ENCODE results near the gene LYSMD3. TPM values are rescaled to one million over a fixed set of nuclear protein-coding genes. Genes with fewer than 3 reads are reported as not detected.

Gene LYSMD3
- total RNA-seq, 2 experiments from 2014 or later = 9.5 to 14.8 TPM

GRCh38 chr5:90480699-90481098, 48.7 kb downstream of the LYSMD3 start:
- H3K4me2 ChIP-seq (ENCODE audit: low read length) = no peak overlapping the region
- ChIA-PET CTCF (ENCODE audit: unreplicated experiment) (no interaction called here), POLR2A (interaction anchor here (1.1 kb wide), 1 partner anchor 50 kb away, joined by 3 read pairs; no protein-coding TSS in a partner anchor)
- H3K36me3 ChIP-seq (ENCODE audit: insufficient read depth, low read length) = peaks cover 7% of the 10 kb centered on the region; the same call in 1 of the 2 replicates
- intact Hi-C loops (cut with micrococcal nuclease; ENCODE audit: unreplicated experiment) = no loop called here
- H3K4me3 ChIP-seq (ENCODE audit: low read depth, low read length, poor library complexity, severe bottlenecking) = no peak overlapping the region
- H3K79me2 ChIP-seq (ENCODE audit: insufficient read depth, low read depth, low read length) = peaks cover 6% of the 10 kb centered on the region; the same call in 1 of the 2 replicates
- DNase-seq (ENCODE audit: low spot score) = no peak
- H3K9me2 ChIP-seq (ENCODE audit: insufficient read depth, low read length) = no peaks in the 10 kb centered on the region
- no peak overlapping the region for H3K27ac ChIP-seq (ENCODE audit: low read depth, low read length, poor library complexity, severe bottlenecking)
- BruUV-seq (replicated peaks) = no TSS peak
- TF ChIP-seq CTCF (conservative IDR thresholded peaks at IDR 0.05; ENCODE audit: low read length) (no peak), EZH2phosphoT487 (IDR thresholded peaks at IDR 0.05; ENCODE audit: borderline replicate concordance, low read depth, low read length) (no peak)
- no peaks in the 10 kb centered on the region for H3K9me3 ChIP-seq (ENCODE audit: low read length)
- peaks cover 21% of the 10 kb centered on the region for H3K4me1 ChIP-seq (ENCODE audit: insufficient read depth, low read length, poor library complexity, severe bottlenecking)
- H2AFZ ChIP-seq (ENCODE audit: low read length) = no peak overlapping the region
- H4K20me1 ChIP-seq (ENCODE audit: insufficient read depth, low read length) = no peaks in the 10 kb centered on the region

- no peaks in the 10 kb centered on the region for H4K20me1 ChIP-seq (ENCODE audit: insufficient read depth, low read length)
- ChIA-PET POLR2A (interaction anchor here (1.1 kb wide), 1 partner anchor 51 kb away, joined by 3 read pairs; no protein-coding TSS in a partner anchor), CTCF (ENCODE audit: unreplicated experiment) (no interaction called here)
- peaks cover 25% of the 10 kb centered on the region for H3K4me1 ChIP-seq (ENCODE audit: insufficient read depth, low read length, poor library complexity, severe bottlenecking)
- H3K36me3 ChIP-seq (ENCODE audit: insufficient read depth, low read length) = no peaks in the 10 kb centered on the region
- no peak overlapping the region for H2AFZ ChIP-seq (ENCODE audit: low read length)
- no peak for DNase-seq (ENCODE audit: low spot score)
- H3K79me2 ChIP-seq (ENCODE audit: insufficient read depth, low read depth, low read length) = peaks cover 14% of the 10 kb centered on the region; the same call in 1 of the 2 replicates
- no peaks in the 10 kb centered on the region for H3K9me3 ChIP-seq (ENCODE audit: low read length)
- H3K4me2 ChIP-seq (ENCODE audit: low read length) = no peak overlapping the region
- H3K27ac ChIP-seq (ENCODE audit: low read depth, low read length, poor library complexity, severe bottlenecking) = no peak overlapping the region
- no peaks in the 10 kb centered on the region for H3K9me2 ChIP-seq (ENCODE audit: insufficient read depth, low read length)
- intact Hi-C loops (cut with micrococcal nuclease; ENCODE audit: unreplicated experiment) = no loop called here
- TF ChIP-seq EZH2phosphoT487 (IDR thresholded peaks at IDR 0.05; ENCODE audit: borderline replicate concordance, low read depth, low read length) (no peak), CTCF (conservative IDR thresholded peaks at IDR 0.05; ENCODE audit: low read length) (no peak)
- no peak overlapping the region for H3K4me3 ChIP-seq (ENCODE audit: low read depth, low read length, poor library complexity, severe bottlenecking)
- BruUV-seq (replicated peaks) = no TSS peak
Measured at GRCh38 chr5:90479611-90480385, 49.6 kb downstream of the LYSMD3 start.

Measured in OCI-LY7 (cell line).